Upper lobe of right lung (tissue), 1 donor: ENCODE data around the gene FAM83G. TPM values are rescaled to one million over a fixed set of nuclear protein-coding genes. Genes with fewer than 3 reads are reported as not detected.
"Not testable (repeated sequence)": the region's sequence is repeated elsewhere in the genome, so short reads cannot be mapped to it uniquely, and the experiment has no call there.

Source experiments
- ATAC-seq: fragments of 200-7000 bp; cut with Tn5 transposase; one replicate; pipeline ENCODE4 v1.9.1; 2020; ENCODE audit warnings: mild to moderate bottlenecking, moderate library complexity
- DNase-seq: peaks from one replicate; pipeline ENCODE4 v3.0.0-alpha.2; 2020
- H3K27ac ChIP-seq: fragments of 200-600 bp; one replicate; pipeline ENCODE4 v1.8.0; 2022
- H3K27me3 ChIP-seq: fragments of 200-600 bp; one replicate; pipeline ENCODE4 v1.8.0; 2022; ENCODE audit warnings: mild to moderate bottlenecking
- H3K36me3 ChIP-seq: fragments of 200-600 bp; one replicate; pipeline ENCODE4 v1.8.0; 2022
- H3K4me1 ChIP-seq: fragments of 200-600 bp; one replicate; pipeline ENCODE4 v1.8.0; 2022
- H3K4me3 ChIP-seq: fragments of 200-600 bp; one replicate; pipeline ENCODE4 v1.8.0; 2022; ENCODE audit warnings: mild to moderate bottlenecking
- H3K9me3 ChIP-seq: fragments of 200-600 bp; one replicate; pipeline ENCODE4 v1.8.0; 2022
- intact Hi-C: fragments of 100-400 bp; cut with DNase I; formaldehyde crosslinking; loops from one replicate; pipeline ENCODE4 v1.11.0; 2022
- total RNA-seq: library from RNA; stranded (reverse); fragmentation: NEBNext Ultra II Directional; extraction: Animal tissue kit (Norgen Biotek cat#: 25700); gene quantifications from one replicate; pipeline ENCODE4 v1.2.1, GENCODE V29; 2021
- TF ChIP-seq, protein P1 (sequence below): fragments of 200-600 bp; IDR thresholded peaks from one replicate; pipeline ENCODE4 v1.8.0; 2022; ENCODE audit warnings: antibody characterized with exemption
- donor health status: DM: no; HTN: yes; CAD: no; lungs with severe emphysema.

FAM83G gene
- total RNA-seq, 1 donor from 2014 or later = 8.3 TPM

DNA sequence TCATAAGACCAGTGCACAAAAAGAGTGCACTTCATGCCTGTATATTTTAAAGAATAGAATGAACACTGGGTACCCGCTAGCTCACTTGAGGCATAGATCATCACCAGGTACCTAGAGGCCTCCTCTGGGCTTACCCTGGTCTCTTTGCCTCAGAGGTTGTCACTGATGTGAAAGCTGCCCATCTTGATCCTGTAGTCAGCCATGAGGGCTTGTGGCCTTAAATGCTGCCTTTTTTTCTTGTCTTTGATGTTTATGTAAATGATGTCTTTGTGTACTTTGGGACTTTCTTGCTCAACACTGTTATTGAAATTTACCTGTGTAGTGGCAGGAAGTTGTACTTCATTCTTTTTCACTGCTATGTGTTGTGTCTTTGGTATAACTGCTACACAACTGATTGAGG lies 79.4 kb downstream of the FAM83G start:
- no peaks in the 10 kb centered on the region for H3K9me3 ChIP-seq
- no peak for ATAC-seq
- no peak overlapping the region for H3K4me3 ChIP-seq
- no peaks in the 10 kb centered on the region for H3K27me3 ChIP-seq
- TF ChIP-seq, protein P1, sequence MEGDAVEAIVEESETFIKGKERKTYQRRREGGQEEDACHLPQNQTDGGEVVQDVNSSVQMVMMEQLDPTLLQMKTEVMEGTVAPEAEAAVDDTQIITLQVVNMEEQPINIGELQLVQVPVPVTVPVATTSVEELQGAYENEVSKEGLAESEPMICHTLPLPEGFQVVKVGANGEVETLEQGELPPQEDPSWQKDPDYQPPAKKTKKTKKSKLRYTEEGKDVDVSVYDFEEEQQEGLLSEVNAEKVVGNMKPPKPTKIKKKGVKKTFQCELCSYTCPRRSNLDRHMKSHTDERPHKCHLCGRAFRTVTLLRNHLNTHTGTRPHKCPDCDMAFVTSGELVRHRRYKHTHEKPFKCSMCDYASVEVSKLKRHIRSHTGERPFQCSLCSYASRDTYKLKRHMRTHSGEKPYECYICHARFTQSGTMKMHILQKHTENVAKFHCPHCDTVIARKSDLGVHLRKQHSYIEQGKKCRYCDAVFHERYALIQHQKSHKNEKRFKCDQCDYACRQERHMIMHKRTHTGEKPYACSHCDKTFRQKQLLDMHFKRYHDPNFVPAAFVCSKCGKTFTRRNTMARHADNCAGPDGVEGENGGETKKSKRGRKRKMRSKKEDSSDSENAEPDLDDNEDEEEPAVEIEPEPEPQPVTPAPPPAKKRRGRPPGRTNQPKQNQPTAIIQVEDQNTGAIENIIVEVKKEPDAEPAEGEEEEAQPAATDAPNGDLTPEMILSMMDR = no peak
- intact Hi-C loops = no loop called here
- H3K27ac ChIP-seq = no peak overlapping the region
- H3K36me3 ChIP-seq = peaks cover 29% of the 10 kb centered on the region
- no peak for DNase-seq
- peaks cover 26% of the 10 kb centered on the region for H3K4me1 ChIP-seq

DNA sequence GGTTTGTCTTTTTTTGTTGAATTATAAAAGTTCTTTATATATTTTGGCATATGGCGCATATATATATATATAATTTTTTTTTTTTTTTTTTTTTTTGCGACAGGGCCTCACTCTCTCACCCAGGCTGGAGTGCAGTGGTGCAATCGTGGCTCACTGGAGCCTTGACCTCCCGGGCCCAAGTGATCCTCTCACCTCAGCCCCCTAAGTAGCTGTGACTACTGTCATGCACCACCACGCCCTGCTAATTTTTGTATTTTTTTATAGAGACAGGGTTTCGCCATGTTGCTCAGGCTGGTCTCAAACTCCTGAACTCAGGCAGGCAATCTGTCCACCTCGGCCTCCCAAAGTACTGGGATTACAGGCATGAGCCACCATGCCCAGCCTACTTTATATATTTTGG lies 82.0 kb downstream of the FAM83G start:
- intact Hi-C loops = not testable (repeated sequence)

GRCh38 chr17:18921912-18922451 lies 82.6 kb downstream of the FAM83G start:
- TF ChIP-seq, protein P1 = no peak
- no peak for ATAC-seq
- no peak overlapping the region for H3K4me3 ChIP-seq
- intact Hi-C loops = no loop called here
- DNase-seq = no peak
- peaks cover 28% of the 10 kb centered on the region for H3K4me1 ChIP-seq
- no peaks in the 10 kb centered on the region for H3K9me3 ChIP-seq
- no peaks in the 10 kb centered on the region for H3K27me3 ChIP-seq
- H3K27ac ChIP-seq = no peak overlapping the region
- peaks cover 22% of the 10 kb centered on the region for H3K36me3 ChIP-seq

More for the DNA sequence above, 82.0 kb downstream of the FAM83G start:
- Histone ChIP-seq H3K4me1 (peaks cover 28% of the 10 kb centered on the region), H3K36me3 (peaks cover 19% of the 10 kb centered on the region)
- H3K9me3 ChIP-seq, H3K27me3 ChIP-seq, DNase-seq, ATAC-seq, H3K4me3 ChIP-seq, H3K27ac ChIP-seq: not testable (repeated sequence)

DNA sequence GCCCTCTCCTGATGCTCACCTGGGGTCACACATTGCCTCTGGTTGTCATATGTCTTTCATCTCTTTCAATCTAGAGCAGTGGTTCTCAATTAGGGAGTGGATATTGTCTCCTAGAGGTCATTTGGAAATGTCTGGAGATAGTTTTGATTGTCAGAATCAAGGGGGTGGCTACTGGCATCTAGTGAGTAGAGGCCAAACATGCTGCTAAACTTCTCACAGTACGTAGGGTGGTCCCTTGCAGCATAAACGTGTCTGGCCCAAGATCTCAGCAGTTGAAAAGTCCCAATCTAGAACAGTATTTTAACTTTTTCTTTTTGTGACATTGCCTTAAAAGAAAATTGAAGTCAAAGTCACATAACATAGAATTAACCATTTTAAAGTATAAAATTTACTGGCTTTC lies 83.1 kb downstream of the FAM83G start:
- Histone ChIP-seq H3K4me3 (no peak overlapping the region), H3K36me3 (peaks cover 27% of the 10 kb centered on the region), H3K27me3 (no peaks in the 10 kb centered on the region), H3K4me1 (peaks cover 28% of the 10 kb centered on the region), H3K9me3 (no peaks in the 10 kb centered on the region), H3K27ac (no peak overlapping the region)
- DNase-seq (no peak), ATAC-seq (no peak)
- intact Hi-C loops = no loop called here
- TF ChIP-seq, protein P1 = no peak

DNA sequence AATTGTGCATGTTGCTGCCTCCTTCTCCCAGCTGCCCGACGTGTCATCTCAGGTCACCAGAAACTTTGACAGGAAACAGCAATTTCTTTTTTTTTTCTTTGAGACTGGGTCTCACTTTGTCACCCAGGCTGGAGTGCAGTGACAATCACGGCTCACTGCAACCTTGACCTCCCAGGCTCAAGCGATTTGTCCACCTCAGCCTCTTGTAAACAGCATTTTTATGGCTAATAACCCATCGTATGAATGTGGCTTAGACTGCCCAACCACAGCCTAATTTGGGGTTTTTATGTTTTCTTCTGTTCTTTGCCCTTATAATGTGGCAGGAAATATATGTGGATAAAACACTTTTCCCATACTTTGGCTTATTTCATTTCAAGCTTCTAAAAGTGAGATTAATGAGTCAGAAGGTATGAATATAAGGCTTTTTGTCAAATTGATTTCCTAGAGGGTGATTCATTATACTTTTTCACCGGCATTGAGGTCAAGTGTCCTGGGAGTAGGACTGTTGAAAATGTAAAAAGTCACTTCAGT lies 83.6 kb downstream of the FAM83G start:
- DNase-seq (no peak), ATAC-seq (no peak)
- H3K27me3 ChIP-seq = no peaks in the 10 kb centered on the region
- TF ChIP-seq, protein P1 = no peak
- intact Hi-C loops = no loop called here
- H3K9me3 ChIP-seq = no peaks in the 10 kb centered on the region
- peak overlapping the region; percentile 47 for H3K27ac ChIP-seq
- H3K4me3 ChIP-seq = no peak overlapping the region
- H3K36me3 ChIP-seq = peaks cover 32% of the 10 kb centered on the region
- peaks cover 28% of the 10 kb centered on the region for H3K4me1 ChIP-seq

- H3K27ac ChIP-seq = no peak overlapping the region
- peaks cover 29% of the 10 kb centered on the region for H3K36me3 ChIP-seq
- peaks cover 28% of the 10 kb centered on the region for H3K4me1 ChIP-seq
- no peaks in the 10 kb centered on the region for H3K27me3 ChIP-seq
- no peak overlapping the region for H3K4me3 ChIP-seq
- intact Hi-C loops = no loop called here
- TF ChIP-seq, protein P1 = no peak
- DNase-seq (no peak), ATAC-seq (no peak)
- H3K9me3 ChIP-seq = no peaks in the 10 kb centered on the region
Observed at GRCh38 chr17:18919963-18920362, 84.6 kb downstream of the FAM83G start.

Other genes with a start within 250 kb of the FAM83G start
- gene TVP23B, start 223.6 kb downstream of the FAM83G start, total RNA-seq = 42.1 TPM
- 26.3 TPM for gene PRPSAP2, start 146.6 kb downstream of the FAM83G start, total RNA-seq
- gene SLC5A10, start 52.6 kb downstream of the FAM83G start, total RNA-seq = not detected
- 10.6 TPM for gene GRAP, start 42.2 kb upstream of the FAM83G start, total RNA-seq
- 16.6 TPM for gene GRAPL, start 122.8 kb upstream of the FAM83G start, total RNA-seq
- gene EPN2, start 232.6 kb upstream of the FAM83G start, total RNA-seq = 54.5 TPM